ENCODE results near the gene GOLGA8M.
"Not testable (repeated sequence)": the region's sequence is repeated elsewhere in the genome, so short reads cannot be mapped to it uniquely, and the experiment has no call there.

GRCh38 chr15:28727026-28727425 lies 14.8 kb upstream of the GOLGA8M start:
- TF ChIP-seq CTCF (conservative IDR thresholded peaks at IDR 0.05 in 1 of 2, IDR thresholded peaks at IDR 0.05 in 1 of 2; ENCODE audit: extremely low read depth in 1 of 2, insufficient read depth in 1 of 2, low read depth in 1 of 2, low read length in 2 of 2); EZH2 (IDR thresholded peaks at IDR 0.05; ENCODE audit: borderline replicate concordance, low read length): not testable (repeated sequence)

Data from mammary epithelial cell (primary cell).